GM23338 (cell line): ENCODE data around the gene NCAPD2. TPM values are rescaled to one million over a fixed set of nuclear protein-coding genes. Genes with fewer than 3 reads are reported as not detected.

ENCODE experiments used
- ATAC-seq: fragments of 200-7000 bp; cut with Tn5 transposase; 3 replicates; pipeline ENCODE4 v1.9.1; 2020
- DNase-seq: peaks from one replicate; pipeline ENCODE4 v3.0.0-alpha.2; 2015; ENCODE audit warnings: low spot score
- H2AFZ ChIP-seq: fragments of 200-600 bp; sonication (generic); 2 replicates; pipeline ENCODE4 v1.8.0; 2016; ENCODE audit warnings: antibody characterized with exemption, mild to moderate bottlenecking, moderate library complexity
- H3F3A ChIP-seq: fragments of 200-600 bp; sonication (generic); replicated peaks from 2 replicates; pipeline ENCODE4 v1.8.0; 2017; ENCODE audit warnings: antibody characterized with exemption, mixed run types, low read depth
- H3K27ac ChIP-seq: fragments of 200-600 bp; sonication (generic); 2 replicates; pipeline ENCODE4 v1.6.1; 2016; ENCODE audit warnings: low read depth
- H3K27me3 ChIP-seq: fragments of 200-600 bp; sonication (generic); 2 replicates; pipeline ENCODE4 v1.8.0; 2016; ENCODE audit warnings: mild to moderate bottlenecking, mixed run types, moderate library complexity; ENCODE audit not compliant: insufficient read depth
- H3K36me3 ChIP-seq: fragments of 200-600 bp; sonication (generic); 2 replicates; pipeline ENCODE4 v1.8.0; 2016; ENCODE audit warnings: mild to moderate bottlenecking; ENCODE audit not compliant: insufficient read depth
- H3K4me1 ChIP-seq: fragments of 200-600 bp; sonication (generic); 2 replicates; pipeline ENCODE4 v1.8.0; 2016; ENCODE audit warnings: mild to moderate bottlenecking, moderate library complexity; ENCODE audit not compliant: insufficient read depth
- H3K4me2 ChIP-seq: fragments of 200-600 bp; sonication (generic); 2 replicates; pipeline ENCODE4 v1.7.1; 2017; ENCODE audit warnings: mixed run types
- H3K4me3 ChIP-seq: fragments of 200-600 bp; sonication (generic); 2 replicates; pipeline ENCODE4 v1.6.1; 2016; ENCODE audit warnings: mixed run types
- H3K79me2 ChIP-seq: fragments of 200-600 bp; sonication (generic); replicated peaks from 2 replicates; pipeline ENCODE4 v1.8.0; 2017; ENCODE audit warnings: mild to moderate bottlenecking; ENCODE audit not compliant: insufficient read depth
- H3K9me2 ChIP-seq: fragments of 200-600 bp; sonication (generic); 2 replicates; pipeline ENCODE4 v1.8.0; 2017; ENCODE audit not compliant: insufficient read depth
- H4K20me1 ChIP-seq: fragments of 200-600 bp; sonication (generic); replicated peaks from 2 replicates; pipeline ENCODE4 v1.8.0; 2017; ENCODE audit warnings: mild to moderate bottlenecking; ENCODE audit not compliant: insufficient read depth
- H3K27ac Mint-ChIP-seq: 2 replicates; pipeline ENCODE4 v1.8.0; 2020; ENCODE audit warnings: inconsistent platforms, mild to moderate bottlenecking, moderate library complexity, mixed read lengths
- H3K27me3 Mint-ChIP-seq: 3 replicates; pipeline ENCODE4 v1.8.0; 2022; ENCODE audit warnings: low read depth, mild to moderate bottlenecking, moderate library complexity, mixed read lengths, inconsistent platforms; ENCODE audit not compliant: insufficient read depth, poor library complexity
- H3K36me3 Mint-ChIP-seq: 3 replicates; pipeline ENCODE4 v1.8.0; 2021; ENCODE audit warnings: low read depth, mild to moderate bottlenecking, inconsistent platforms, moderate library complexity, mixed read lengths
- H3K4me1 Mint-ChIP-seq: 3 replicates; pipeline ENCODE4 v1.8.0; 2020; ENCODE audit warnings: mild to moderate bottlenecking, inconsistent platforms, mixed read lengths
- H3K4me3 Mint-ChIP-seq: 3 replicates; pipeline ENCODE4 v1.8.0; 2021; ENCODE audit warnings: moderate library complexity, mild to moderate bottlenecking, inconsistent platforms, mixed read lengths
- H3K9me3 Mint-ChIP-seq: 3 replicates; pipeline ENCODE4 v1.8.0; 2020; ENCODE audit warnings: moderate library complexity, mild to moderate bottlenecking, inconsistent platforms, mixed read lengths
- CREB1 ChIP-seq: fragments of 250-450 bp; sonication (Bioruptor Pico); IDR thresholded peaks from 2 replicates; pipeline ENCODE4 v1.5.0; 2020; ENCODE audit warnings: low read depth, mild to moderate bottlenecking, moderate library complexity
- JUNB ChIP-seq: IDR thresholded peaks from one replicate; pipeline ENCODE4 v1.6.1; 2016; ENCODE audit warnings: antibody characterized with exemption; ENCODE audit not compliant: unreplicated experiment
- POLR2AphosphoS5 ChIP-seq: IDR thresholded peaks from 2 replicates; pipeline ENCODE4 v1.6.1; 2016; ENCODE audit warnings: antibody characterized with exemption, low read depth
- ZNF114 ChIP-seq: fragments of 250-450 bp; sonication (Bioruptor Pico); IDR thresholded peaks from 2 replicates; pipeline ENCODE4 v1.5.0; 2020; ENCODE audit warnings: mild to moderate bottlenecking, moderate library complexity
- ZNF331 ChIP-seq: fragments of 250-450 bp; sonication (Bioruptor Pico); IDR thresholded peaks from 2 replicates; pipeline ENCODE4 v1.5.0; 2020; ENCODE audit warnings: low read depth, mild to moderate bottlenecking, moderate library complexity
- ZNF462 ChIP-seq: fragments of 250-450 bp; sonication (Bioruptor Pico); IDR thresholded peaks from 2 replicates; pipeline ENCODE4 v1.5.0; 2020; ENCODE audit warnings: mild to moderate bottlenecking, moderate library complexity
- polyA plus RNA-seq: library from polyadenylated mRNA; unstranded; fragments of >200 nt; fragmentation: Nextera tagmentation; extraction: Ambion mirVana; gene quantifications from 2 replicates; pipeline ENCODE4 v1.2.1, GENCODE V29; 2016
- total RNA-seq: library from RNA; depleted of rRNA; stranded (reverse); fragments of >200 nt; shearing (Covaris generic); gene quantifications from 2 replicates; pipeline ENCODE4 v1.2.3, GENCODE V29; 2014

The NCAPD2 gene
- total and polyA plus RNA-seq, 2 experiments from 2014 or later = 34.2 to 217 TPM

GRCh38 chr12:6451348-6452244 lies 42.3 kb upstream of the NCAPD2 start, which contains the start of gene TAPBPL:
TAPBPL (plus strand) TSS chr12:6452042; CDS start chr12:6452249, 207 bp downstream.
- Mint-ChIP-seq H3K36me3 (no peaks in the 10 kb centered on the region), H3K27ac (peak within 1 kb of the TSS; percentile 97), H3K9me3 (no peaks in the 10 kb centered on the region), H3K4me1 (peaks cover 42% of the 10 kb centered on the region), H3K4me3 (peak within 1 kb of the TSS; percentile 63), H3K27me3 (peaks cover 17% of the 10 kb centered on the region)
- DNase-seq (peak; percentile 73), ATAC-seq (peak; percentile 35)
- H3K4me3 ChIP-seq = peak within 1 kb of the TSS; percentile 44
- peak within 1 kb of the TSS; percentile 77 for H3K4me2 ChIP-seq
- no peaks in the 10 kb centered on the region for H4K20me1 ChIP-seq
- peaks cover 29% of the 10 kb centered on the region for H3K4me1 ChIP-seq
- no peaks in the 10 kb centered on the region for H3K9me2 ChIP-seq
- H3K36me3 ChIP-seq = no peaks in the 10 kb centered on the region
- peaks cover 6% of the 10 kb centered on the region; the same call in 1 of the 2 replicates for H3F3A ChIP-seq
- no peaks in the 10 kb centered on the region for H3K79me2 ChIP-seq
- H2AFZ ChIP-seq = peak within 1 kb of the TSS; percentile 90
- TF ChIP-seq CREB1 (CRISPR knock-in tag) (0 out of 2 replicates have a peak, but pooled peaks have one; percentile 1), ZNF114 (CRISPR knock-in tag) (no peak)
- H3K27ac ChIP-seq = peak within 1 kb of the TSS; percentile 86
- H3K27me3 ChIP-seq = no peaks in the 10 kb centered on the region

GRCh38 chr12:6452245-6452943 lies 41.5 kb upstream of the NCAPD2 start:
- Mint-ChIP-seq H3K9me3 (no peaks in the 10 kb centered on the region), H3K27me3 (peaks cover 17% of the 10 kb centered on the region), H3K4me1 (peaks cover 42% of the 10 kb centered on the region), H3K36me3 (no peaks in the 10 kb centered on the region), H3K27ac (peak overlapping the region; percentile 97), H3K4me3 (peak overlapping the region; percentile 63)
- Histone ChIP-seq H3K4me2 (peak overlapping the region; percentile 77), H3K79me2 (no peaks in the 10 kb centered on the region), H3F3A (peaks cover 6% of the 10 kb centered on the region; the same call in 1 of the 2 replicates), H4K20me1 (no peaks in the 10 kb centered on the region), H3K4me1 (peaks cover 29% of the 10 kb centered on the region), H3K27ac (peak overlapping the region; percentile 86; the same call in 1 of the 2 replicates), H3K4me3 (peak overlapping the region; percentile 44), H3K27me3 (no peaks in the 10 kb centered on the region), H3K36me3 (no peaks in the 10 kb centered on the region), H3K9me2 (no peaks in the 10 kb centered on the region), H2AFZ (peak overlapping the region; percentile 90)
- TF ChIP-seq JUNB (no peak), ZNF331 (CRISPR knock-in tag) (no peak)
- DNase-seq = no peak
- peak; percentile 13 for ATAC-seq

GRCh38 chr12:6452944-6453630 lies 40.8 kb upstream of the NCAPD2 start:
- H3K36me3 ChIP-seq = no peaks in the 10 kb centered on the region
- Mint-ChIP-seq H3K27ac (peak overlapping the region; percentile 97), H3K4me3 (peak overlapping the region; percentile 63; the same call in 1 of the 3 replicates), H3K27me3 (peaks cover 15% of the 10 kb centered on the region), H3K36me3 (no peaks in the 10 kb centered on the region), H3K9me3 (no peaks in the 10 kb centered on the region), H3K4me1 (peaks cover 39% of the 10 kb centered on the region)
- no peaks in the 10 kb centered on the region for H3K27me3 ChIP-seq
- peak overlapping the region; percentile 86; the same call in 1 of the 2 replicates for H3K27ac ChIP-seq
- H3K9me2 ChIP-seq = no peaks in the 10 kb centered on the region
- no peak for DNase-seq
- peaks cover 6% of the 10 kb centered on the region; the same call in 1 of the 2 replicates for H3F3A ChIP-seq
- 0 out of 2 replicates have a peak overlapping the region, but pooled peaks have one; percentile 90 for H2AFZ ChIP-seq
- no peaks in the 10 kb centered on the region for H3K79me2 ChIP-seq
- no peak for ATAC-seq
- H3K4me2 ChIP-seq = peak overlapping the region; percentile 77; the same call in 1 of the 2 replicates
- H4K20me1 ChIP-seq = no peaks in the 10 kb centered on the region
- no peak overlapping the region for H3K4me3 ChIP-seq
- peaks cover 29% of the 10 kb centered on the region for H3K4me1 ChIP-seq
- TF ChIP-seq ZNF462 (no peak), POLR2AphosphoS5 (no peak), CREB1 (CRISPR knock-in tag) (no peak)
